HL-60/S4 treated with phorbol 12-myristate 13-acetate at 8.2 ng/mL for 4 days and 3 days (cell line): ENCODE measurements around the gene HDHD5.

ENCODE experiments used
- in situ Hi-C: fragments of 300-500 bp; cut with MboI; formaldehyde crosslinking; loops from 2 replicates; pipeline ENCODE4 v1.15.0; 2022; ENCODE audit warnings: low sequenced_read_pairs

HDHD5 gene

GRCh38 chr22:17108256-17109112, 50.6 kb downstream of the HDHD5 start:
- in situ Hi-C loops: loop anchor here (5.0 kb wide), 1 partner anchor 49 kb away; the partner anchor contains the start of gene HDHD5

DNA sequence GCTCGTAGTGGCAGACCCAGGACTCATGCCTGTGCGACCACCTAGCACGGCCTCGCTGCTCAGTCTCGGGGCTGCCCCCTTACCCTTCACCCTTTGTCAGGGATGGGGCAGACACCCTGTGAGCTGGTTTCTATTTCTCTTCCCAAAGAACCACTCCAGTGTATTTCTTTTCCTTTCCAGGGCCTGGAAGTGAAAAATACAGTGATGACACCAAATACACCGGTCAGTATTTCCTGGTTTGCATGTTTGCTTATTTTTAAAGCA, 51.6 kb downstream of the HDHD5 start:
- in situ Hi-C loops: loop anchor here (5.0 kb wide), 1 partner anchor 50 kb away; the partner anchor contains the start of gene HDHD5

DNA sequence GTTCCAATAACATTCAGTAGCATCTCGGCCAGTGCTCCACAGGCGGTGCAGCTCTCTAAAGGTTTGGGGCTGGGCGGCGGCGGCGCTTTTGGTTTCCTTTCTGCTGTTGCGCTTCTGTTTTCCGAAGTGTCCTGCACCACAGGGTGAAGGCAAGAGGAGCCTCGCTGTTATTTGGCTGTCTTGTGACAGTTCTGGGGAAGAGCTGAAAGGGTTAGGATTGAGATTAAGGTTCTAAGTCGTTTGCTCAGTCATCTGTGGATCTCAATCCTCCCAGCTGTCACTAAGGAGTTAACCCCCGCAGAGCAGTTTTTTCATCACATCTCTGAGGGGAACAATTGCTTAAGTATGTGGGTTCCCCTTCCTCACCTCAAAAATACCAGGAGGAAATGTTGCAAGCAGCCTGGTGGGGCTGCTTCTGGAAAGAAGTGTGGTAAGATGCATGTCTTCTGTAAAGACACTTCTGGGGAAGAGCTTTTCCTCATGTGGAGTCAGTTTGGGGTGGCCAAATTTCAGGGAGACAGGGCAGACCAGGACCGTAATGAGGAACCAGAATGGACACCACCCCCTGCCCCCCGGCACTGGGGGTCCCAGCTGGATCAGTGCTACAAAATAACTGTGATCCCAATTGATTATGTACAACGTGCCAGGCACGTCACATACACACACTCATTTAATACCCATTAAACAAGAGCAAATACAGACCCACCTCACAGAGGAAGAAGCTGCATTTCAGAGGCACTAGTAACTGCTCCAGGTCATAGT, 52.1 kb downstream of the HDHD5 start:
- in situ Hi-C loops: loop anchor here (5.0 kb wide), 1 partner anchor 50 kb away; the partner anchor contains the start of gene HDHD5

DNA sequence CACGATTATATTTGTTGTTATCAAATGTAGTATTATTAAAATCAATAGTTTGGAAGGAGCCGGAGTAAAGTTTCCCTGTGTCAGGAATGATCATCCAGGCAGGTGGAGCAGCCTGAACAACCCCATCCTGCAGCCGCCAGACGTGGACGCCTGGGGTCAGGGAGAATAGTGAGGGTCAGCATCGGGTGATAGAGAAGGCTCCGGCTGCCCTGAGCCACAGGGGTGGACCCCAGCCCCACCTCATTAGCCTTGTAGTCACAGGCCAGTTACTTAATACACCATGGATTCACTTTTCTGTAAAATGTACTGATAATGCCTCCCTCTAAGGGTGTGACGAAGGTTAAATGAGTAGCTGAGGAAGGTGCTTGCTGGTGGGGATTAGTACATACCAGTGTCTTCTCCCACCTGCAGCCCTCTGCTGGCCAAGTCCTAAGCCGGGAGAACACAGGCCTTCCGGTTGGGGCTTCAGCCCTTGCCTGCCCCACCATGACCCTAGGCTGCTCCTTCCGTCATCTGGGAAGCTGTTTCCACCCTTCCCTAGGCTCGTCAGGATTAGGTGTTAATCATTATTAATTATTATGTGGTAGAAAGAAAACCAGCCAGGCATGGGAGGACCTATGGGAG, 52.8 kb downstream of the HDHD5 start:
- in situ Hi-C loops: loop anchor here (5.0 kb wide), 1 partner anchor 51 kb away; the partner anchor contains the start of gene HDHD5

GRCh38 chr22:17105143-17106129, 53.6 kb downstream of the HDHD5 start:
- in situ Hi-C loops: loop anchor here (5.0 kb wide), 1 partner anchor 52 kb away; the partner anchor contains the start of gene HDHD5

GRCh38 chr22:17104336-17104935, 54.6 kb downstream of the HDHD5 start:
- in situ Hi-C loops: no loop called here

- in situ Hi-C loops: no loop called here
Observed at GRCh38 chr22:17103351-17103750, 55.7 kb downstream of the HDHD5 start.

DNA sequence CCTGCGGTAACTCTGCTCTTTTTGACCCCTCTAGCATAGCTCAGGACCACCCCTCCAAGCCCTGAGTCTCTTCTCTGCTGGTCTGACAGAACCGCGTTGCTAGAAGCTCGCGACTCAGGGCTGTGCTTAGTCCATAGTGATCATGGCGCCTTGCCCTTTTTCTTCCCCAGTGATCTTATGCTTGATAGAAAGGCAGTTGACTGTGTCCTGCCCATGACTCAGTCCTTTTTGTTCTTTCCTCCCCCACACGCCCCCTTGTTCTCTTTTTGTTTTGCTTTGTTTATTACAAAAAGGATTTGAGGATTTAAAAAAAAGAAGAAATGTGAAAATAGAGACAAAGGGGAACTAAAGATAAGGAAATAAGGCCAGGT, 56.8 kb downstream of the HDHD5 start:
- in situ Hi-C loops: no loop called here

- in situ Hi-C loops: no loop called here
Observed at GRCh38 chr22:17101475-17102296, 57.4 kb downstream of the HDHD5 start.

DNA sequence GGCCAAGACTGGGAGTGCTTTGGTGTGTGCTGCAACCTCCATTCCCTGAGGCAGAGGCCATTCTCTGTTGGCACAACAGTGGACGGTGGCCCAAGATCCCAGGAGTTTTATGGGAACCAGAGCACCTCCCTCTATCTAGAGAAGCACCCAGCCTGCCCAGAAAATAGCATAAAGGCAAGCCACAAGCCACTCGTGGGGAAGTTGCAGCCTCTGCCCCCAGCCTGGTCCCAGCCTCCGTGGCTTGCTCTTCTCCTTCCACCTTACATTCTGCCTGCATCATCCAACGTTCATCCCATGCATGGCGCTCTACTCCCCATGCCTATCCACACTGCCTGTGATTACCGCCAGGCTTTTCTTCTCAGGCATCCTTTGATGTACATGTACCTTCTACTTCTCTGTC, 58.5 kb downstream of the HDHD5 start:
- in situ Hi-C loops: no loop called here

DNA sequence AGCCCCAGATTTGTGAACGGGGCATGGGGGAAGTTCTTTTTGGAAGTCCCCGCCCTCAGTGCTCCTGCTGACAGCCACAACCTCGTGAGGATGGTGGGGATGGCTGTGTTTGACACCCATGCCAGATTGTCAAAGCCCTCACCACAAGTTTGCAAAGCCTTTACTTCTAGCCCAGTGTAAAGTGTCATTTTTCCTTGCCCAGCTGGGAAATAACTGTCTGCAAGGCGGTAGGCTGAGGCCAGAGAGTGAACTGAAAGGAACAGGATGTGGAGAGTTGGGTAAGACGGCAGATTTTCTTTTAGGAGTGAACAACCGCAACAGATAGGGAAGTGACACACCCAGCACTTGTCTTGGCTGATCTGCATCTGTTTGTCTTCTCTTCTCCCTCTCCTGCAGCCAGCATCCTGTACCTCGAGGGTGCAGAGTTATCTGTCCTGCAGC, 60.7 kb downstream of the HDHD5 start:
- in situ Hi-C loops: no loop called here

GRCh38 chr22:17097701-17098100, 61.4 kb downstream of the HDHD5 start:
- in situ Hi-C loops: no loop called here

- in situ Hi-C loops: no loop called here
Observed at GRCh38 chr22:17097062-17097461, 62.0 kb downstream of the HDHD5 start.

- in situ Hi-C loops: no loop called here
Observed at GRCh38 chr22:17096071-17096470, 63.0 kb downstream of the HDHD5 start.

- in situ Hi-C loops: no loop called here
Observed at GRCh38 chr22:17095538-17095937, 63.5 kb downstream of the HDHD5 start.

GRCh38 chr22:17093081-17093480, 66.0 kb downstream of the HDHD5 start:
- in situ Hi-C loops: no loop called here

DNA sequence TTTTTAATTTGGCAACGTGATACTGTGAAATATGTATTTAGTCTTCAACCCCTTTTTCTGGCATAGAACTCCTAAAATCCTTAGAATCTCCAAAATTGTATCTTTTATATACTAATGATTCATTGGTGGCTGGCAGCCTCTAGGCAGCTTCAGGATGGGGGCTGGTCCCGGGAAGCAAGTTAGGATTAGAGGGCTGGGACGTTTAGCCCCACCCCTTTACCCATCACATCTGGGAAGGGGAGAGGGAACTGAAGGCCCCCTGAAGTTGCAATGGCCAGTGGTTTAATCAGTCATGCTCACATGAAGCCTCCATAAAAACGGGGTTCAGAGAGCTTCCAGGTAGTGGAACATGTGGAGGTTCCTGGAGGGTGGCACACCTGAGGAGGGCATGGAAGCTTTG, 67.2 kb downstream of the HDHD5 start:
- in situ Hi-C loops: no loop called here

DNA sequence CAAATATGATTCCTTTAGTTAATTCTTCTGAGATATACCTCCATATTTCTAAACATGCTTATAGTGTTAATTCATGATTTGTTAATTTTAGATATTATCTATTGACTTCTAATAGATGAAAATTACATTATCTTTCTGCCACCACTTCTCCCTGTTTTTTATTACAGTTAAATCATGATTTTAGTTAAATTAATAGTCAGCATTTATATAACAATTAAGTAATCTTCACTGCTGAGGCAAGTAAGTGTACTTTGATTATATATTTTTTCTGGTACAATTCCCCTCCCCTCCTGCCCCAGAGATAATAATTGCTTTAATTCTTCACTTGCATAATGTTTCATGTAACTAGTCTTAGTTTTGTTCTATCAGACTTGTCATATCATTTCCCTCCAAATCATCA, 68.5 kb downstream of the HDHD5 start:
- in situ Hi-C loops: no loop called here
